K562 (cell line): ENCODE measurements around the gene RIPPLY3. TPM values are rescaled to one million over a fixed set of nuclear protein-coding genes. Genes with fewer than 3 reads are reported as not detected.

Experiments
- CREB1 ChIP-seq, 2 experiments: sonication (generic) in 1 of 2; formaldehyde crosslinking in 1 of 2; IDR thresholded peaks; 2 replicates each; pipeline versions ENCODE4 v1.6.1 to v1.8.0; 2012 to 2022; ENCODE audit warnings: inconsistent platforms in 1 of 2, mild to moderate bottlenecking in 1 of 2, missing genetic modification reagents in 1 of 2, moderate library complexity in 1 of 2
- CUX1 ChIP-seq: fragments of 200-800 bp; sonication (Bioruptor generic); IDR thresholded peaks from 2 replicates; pipeline ENCODE4 v1.6.1; 2016; ENCODE audit warnings: missing genetic modification characterization, missing compliant biosample characterization
- E2F4 ChIP-seq: sonication (generic); formaldehyde crosslinking; IDR thresholded peaks from 2 replicates; pipeline ENCODE4 v1.8.0; 2022; ENCODE audit warnings: mild to moderate bottlenecking, low read depth, missing genetic modification reagents
- L3MBTL2 ChIP-seq: fragments of 450-650 bp; IDR thresholded peaks from 2 replicates; pipeline ENCODE4 v1.6.1; 2016; ENCODE audit warnings: mild to moderate bottlenecking, moderate library complexity
- MTA3 ChIP-seq: fragments of 450-650 bp; formaldehyde crosslinking; IDR thresholded peaks from 2 replicates; pipeline ENCODE4 v1.6.1; 2017; ENCODE audit warnings: mild to moderate bottlenecking, borderline replicate concordance
- POLR3G ChIP-seq: IDR thresholded peaks from 2 replicates; pipeline ENCODE4 v1.6.1; 2011; ENCODE audit not compliant: insufficient read length, insufficient replicate concordance; ENCODE audit errors: extremely low read depth
- THRA ChIP-seq: fragments of 450-650 bp; IDR thresholded peaks from 2 replicates; pipeline ENCODE4 v1.6.1; 2017; ENCODE audit warnings: mild to moderate bottlenecking, moderate library complexity
- ZNF318 ChIP-seq, 2 experiments: fragments of 450-650 bp; IDR thresholded peaks; 2 replicates each; pipeline ENCODE4 v1.6.1; 2016; ENCODE audit warnings: mild to moderate bottlenecking in 2 of 2, borderline replicate concordance in 1 of 2, low read depth in 1 of 2, moderate library complexity in 1 of 2
- polyA plus RNA-seq, 8 experiments: library from polyadenylated mRNA; depleted of rRNA in 4 of 8; stranded (reverse) in 5 of 8; unstranded in 3 of 8; fragments of >200 nt; fragmentation: Nextera tagmentation in 2 of 8; fragmentation: Illumina TruSeq in 1 of 8; extraction: Ambion mirVana in 2 of 8; extraction: Trizol in 1 of 8; gene quantifications; 2 replicates each; pipeline versions ENCODE4 v1.2.1 to v1.2.3, GENCODE V29; 2011 to 2014; ENCODE audit warnings: inconsistent platforms in 1 of 8, missing spikeins in 1 of 8
- total RNA-seq, 7 experiments: library from RNA; depleted of rRNA in 6 of 7; stranded (reverse); fragments of >200 nt in 6 of 7; fragmentation: Illumina TruSeq in 2 of 7; extraction: Trizol in 2 of 7; gene quantifications; 2 replicates each; pipeline versions ENCODE4 v1.2.1 to v1.2.3, GENCODE V29; 2011 to 2021; ENCODE audit warnings: low replicate concordance in 1 of 7

Gene RIPPLY3
- total and polyA plus RNA-seq, 9 of the 15 experiments (the other 6 are each of a cell fraction or from before 2014, with no cell fraction given): not detected

- TF ChIP-seq ZNF318 (IDR thresholded peaks at IDR 0.05; ENCODE audit: borderline replicate concordance in 1 of 2, low read depth in 1 of 2) (0 out of 4 replicates have a peak, but pooled peaks of 1 of the 2 experiments have one; percentile 32), CREB1 (IDR thresholded peaks at IDR 0.05) (peak; percentile 75; the same call in 1 of the 2 replicates), CREB1 (CRISPR knock-in tag; IDR thresholded peaks at IDR 0.05) (peak; percentile 43; the same call in 1 of the 2 replicates), THRA (peak; percentile 58; the same call in 1 of the 2 replicates), CUX1 (CRISPR knock-in tag) (peak; percentile 25; the same call in 1 of the 2 replicates), POLR3G (no peak), MTA3 (peak; percentile 70), E2F4 (CRISPR knock-in tag) (0 out of 2 replicates have a peak, but pooled peaks have one; percentile 20), L3MBTL2 (0 out of 2 replicates have a peak, but pooled peaks have one; percentile 45)
Measured at GRCh38 chr21:36973986-36974850, 32.3 kb upstream of the RIPPLY3 start (continued).
